AG08395 (cell line): ENCODE results near the gene SLC12A2.
A peak's percentile ranks its signal among the peaks of the same experiment; 100 is the strongest.

Source experiments
- DNase-seq: peaks from one replicate; pipeline ENCODE4 v3.0.0; 2012; ENCODE audit warnings: mixed read lengths, low spot score

The SLC12A2 gene

GRCh38 chr5:128097224-128097623, 13.7 kb downstream of the SLC12A2 start:
- DNase-seq = no peak

- no peak for DNase-seq
Measured at GRCh38 chr5:128097781-128098180, 14.2 kb downstream of the SLC12A2 start.

GRCh38 chr5:128099944-128100343, 16.4 kb downstream of the SLC12A2 start:
- no peak for DNase-seq

GRCh38 chr5:128100860-128101557, 17.4 kb downstream of the SLC12A2 start:
- DNase-seq = no peak

- peak; percentile 24 for DNase-seq
Measured at GRCh38 chr5:128101676-128102075, 18.1 kb downstream of the SLC12A2 start.

- no peak for DNase-seq
Measured at GRCh38 chr5:128105203-128105602, 21.6 kb downstream of the SLC12A2 start.

- DNase-seq = no peak
Measured at GRCh38 chr5:128109138-128109537, 25.6 kb downstream of the SLC12A2 start.

GRCh38 chr5:128109766-128110165, 26.2 kb downstream of the SLC12A2 start:
- no peak for DNase-seq

- DNase-seq = peak; percentile 41
Measured at GRCh38 chr5:128111818-128112448, 28.4 kb downstream of the SLC12A2 start.

GRCh38 chr5:128116445-128116844, 32.9 kb downstream of the SLC12A2 start:
- no peak for DNase-seq

GRCh38 chr5:128118214-128118613, 34.6 kb downstream of the SLC12A2 start:
- no peak for DNase-seq

GRCh38 chr5:128121651-128122050, 38.1 kb downstream of the SLC12A2 start:
- no peak for DNase-seq

GRCh38 chr5:128123936-128124335, 40.4 kb downstream of the SLC12A2 start:
- no peak for DNase-seq

- DNase-seq = no peak
Measured at GRCh38 chr5:128126241-128126640, 42.7 kb downstream of the SLC12A2 start.

- DNase-seq = no peak
Measured at GRCh38 chr5:128132499-128132898, 48.9 kb downstream of the SLC12A2 start.

- DNase-seq = no peak
Measured at GRCh38 chr5:128135286-128135685, 51.7 kb downstream of the SLC12A2 start.

GRCh38 chr5:128143911-128144310, 60.3 kb downstream of the SLC12A2 start:
- DNase-seq = no peak

- no peak for DNase-seq
Measured at GRCh38 chr5:128144491-128144890, 60.9 kb downstream of the SLC12A2 start.

GRCh38 chr5:128146671-128147070, 63.1 kb downstream of the SLC12A2 start:
- DNase-seq = no peak

- DNase-seq = peak; percentile 40
Measured at GRCh38 chr5:128154943-128155342, 71.4 kb downstream of the SLC12A2 start.

- no peak for DNase-seq
Measured at GRCh38 chr5:128155776-128156175, 72.2 kb downstream of the SLC12A2 start.

- no peak for DNase-seq
Measured at GRCh38 chr5:128156521-128156920, 73.0 kb downstream of the SLC12A2 start.

GRCh38 chr5:128158342-128158741, 74.8 kb downstream of the SLC12A2 start:
- DNase-seq = no peak

- peak; percentile 3 for DNase-seq
Measured at GRCh38 chr5:128163991-128164390, 80.4 kb downstream of the SLC12A2 start.
